ENCODE results near the gene FAM89A.

DNA sequence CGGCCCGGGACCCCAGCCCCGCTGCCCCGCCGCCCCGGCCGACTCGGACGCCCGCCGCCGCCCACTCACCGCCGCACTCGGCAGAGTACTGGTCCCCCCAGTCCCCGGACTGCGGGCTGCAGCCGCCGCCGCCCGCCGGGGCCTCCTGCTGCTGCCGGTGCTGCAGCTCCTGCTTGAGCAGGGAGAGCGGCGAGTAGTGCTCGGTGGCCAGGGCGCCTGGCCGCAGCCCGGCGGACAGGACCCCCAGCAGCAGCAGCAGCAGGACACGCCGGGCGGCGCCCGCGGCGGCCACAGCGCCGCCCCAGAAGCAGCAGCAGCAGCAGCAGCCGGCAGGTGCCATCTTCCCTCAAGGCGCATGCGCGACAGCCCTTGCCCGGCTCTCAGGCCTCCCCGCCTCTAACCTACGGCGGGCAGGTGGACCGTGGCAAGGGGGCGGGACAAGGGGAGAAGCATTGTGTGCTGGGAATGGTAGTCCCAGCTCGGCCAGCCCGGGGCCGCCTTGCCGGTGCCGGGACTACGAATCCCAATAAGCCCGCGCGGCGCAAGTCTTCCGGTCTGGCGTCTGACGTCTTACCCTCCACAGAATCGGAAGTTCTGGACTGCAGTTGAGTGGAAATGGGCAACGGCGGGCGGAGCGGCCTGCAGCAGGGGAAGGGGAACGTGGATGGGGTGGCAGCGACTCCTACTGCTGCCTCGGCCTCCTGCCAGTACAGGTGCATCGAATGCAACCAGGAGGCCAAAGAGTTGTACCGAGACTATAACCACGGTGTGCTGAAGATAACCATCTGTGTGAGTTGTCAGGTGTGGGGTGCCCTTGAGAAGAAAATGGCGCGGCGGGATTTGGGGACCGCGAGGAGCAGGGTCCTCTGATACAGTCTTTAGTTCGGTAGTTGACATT lies 61.3 kb downstream of the FAM89A start, which contains the start of the genes ARV1 and TTC13:
- TF ChIP-seq, protein P1, sequence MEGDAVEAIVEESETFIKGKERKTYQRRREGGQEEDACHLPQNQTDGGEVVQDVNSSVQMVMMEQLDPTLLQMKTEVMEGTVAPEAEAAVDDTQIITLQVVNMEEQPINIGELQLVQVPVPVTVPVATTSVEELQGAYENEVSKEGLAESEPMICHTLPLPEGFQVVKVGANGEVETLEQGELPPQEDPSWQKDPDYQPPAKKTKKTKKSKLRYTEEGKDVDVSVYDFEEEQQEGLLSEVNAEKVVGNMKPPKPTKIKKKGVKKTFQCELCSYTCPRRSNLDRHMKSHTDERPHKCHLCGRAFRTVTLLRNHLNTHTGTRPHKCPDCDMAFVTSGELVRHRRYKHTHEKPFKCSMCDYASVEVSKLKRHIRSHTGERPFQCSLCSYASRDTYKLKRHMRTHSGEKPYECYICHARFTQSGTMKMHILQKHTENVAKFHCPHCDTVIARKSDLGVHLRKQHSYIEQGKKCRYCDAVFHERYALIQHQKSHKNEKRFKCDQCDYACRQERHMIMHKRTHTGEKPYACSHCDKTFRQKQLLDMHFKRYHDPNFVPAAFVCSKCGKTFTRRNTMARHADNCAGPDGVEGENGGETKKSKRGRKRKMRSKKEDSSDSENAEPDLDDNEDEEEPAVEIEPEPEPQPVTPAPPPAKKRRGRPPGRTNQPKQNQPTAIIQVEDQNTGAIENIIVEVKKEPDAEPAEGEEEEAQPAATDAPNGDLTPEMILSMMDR (conservative IDR thresholded peaks at IDR 0.05; ENCODE audit: low read length): peak; percentile 63
- no peak for TF ChIP-seq EZH2phosphoT487 (IDR thresholded peaks at IDR 0.05; ENCODE audit: borderline replicate concordance)
